DOHH2 (cell line): ENCODE data around the gene DLST.

Experiments used
- H3F3A ChIP-seq: fragments of 200-600 bp; sonication (generic), shearing (Covaris generic); 2 replicates; pipeline ENCODE4 v1.6.0; 2016; ENCODE audit warnings: antibody characterized with exemption, mild to moderate bottlenecking; ENCODE audit not compliant: control insufficient read depth, insufficient read depth
- H3K27ac ChIP-seq: fragments of 200-600 bp; sonication (generic); 2 replicates; pipeline ENCODE4 v1.5.1; 2014; ENCODE audit warnings: low read depth, mild to moderate bottlenecking, low read length, moderate library complexity
- H3K27me3 ChIP-seq: fragments of 200-600 bp; sonication (generic); 2 replicates; pipeline ENCODE4 v1.6.1; 2014; ENCODE audit warnings: mild to moderate bottlenecking, low read length, mixed read lengths; ENCODE audit not compliant: control insufficient read depth
- H3K36me3 ChIP-seq: fragments of 200-600 bp; sonication (generic); 2 replicates; pipeline ENCODE4 v1.6.1; 2014; ENCODE audit warnings: mild to moderate bottlenecking, low read length, moderate library complexity, mixed read lengths; ENCODE audit not compliant: control insufficient read depth
- H3K4me1 ChIP-seq: fragments of 200-600 bp; sonication (generic); 2 replicates; pipeline ENCODE4 v1.6.1; 2014; ENCODE audit warnings: mild to moderate bottlenecking, low read length, mixed read lengths; ENCODE audit not compliant: control insufficient read depth
- H3K4me2 ChIP-seq: fragments of 200-600 bp; sonication (generic); 2 replicates; pipeline ENCODE4 v1.6.0; 2014; ENCODE audit warnings: mild to moderate bottlenecking, low read length, moderate library complexity
- H3K4me3 ChIP-seq: fragments of 200-600 bp; sonication (generic); 2 replicates; pipeline ENCODE4 v1.5.1; 2014; ENCODE audit warnings: mild to moderate bottlenecking, low read length, mixed read lengths
- H3K79me2 ChIP-seq: fragments of 200-600 bp; sonication (generic); 2 replicates; pipeline ENCODE4 v1.6.1; 2014; ENCODE audit warnings: mild to moderate bottlenecking, low read length, mixed read lengths; ENCODE audit not compliant: control insufficient read depth
- H3K9me2 ChIP-seq: fragments of 200-600 bp; sonication (generic); replicated peaks from 2 replicates; pipeline ENCODE4 v1.6.1; 2014; ENCODE audit warnings: mild to moderate bottlenecking, low read length, mixed read lengths; ENCODE audit not compliant: control insufficient read depth
- H3K9me3 ChIP-seq: fragments of 200-600 bp; sonication (generic); 2 replicates; pipeline ENCODE4 v1.6.1; 2014; ENCODE audit warnings: antibody characterized with exemption, low read length, mixed read lengths; ENCODE audit not compliant: control insufficient read depth, insufficient read depth
- H4K20me1 ChIP-seq: fragments of 200-600 bp; sonication (generic); 2 replicates; pipeline ENCODE4 v1.6.0; 2014; ENCODE audit warnings: low read depth, mild to moderate bottlenecking, antibody characterized with exemption, low read length, moderate library complexity; ENCODE audit not compliant: control insufficient read depth, insufficient read depth
- EZH2phosphoT487 ChIP-seq: fragments of 200-600 bp; sonication (generic); IDR thresholded peaks from 2 replicates; pipeline ENCODE4 v1.6.1; 2017; ENCODE audit warnings: borderline replicate concordance, mild to moderate bottlenecking, antibody characterized with exemption, low read length, moderate library complexity, mixed read lengths
- TF ChIP-seq, protein P1 (sequence below): fragments of 200-600 bp; sonication (generic); IDR thresholded peaks from one replicate; pipeline ENCODE4 v1.5.1; 2014; ENCODE audit warnings: antibody characterized with exemption, mild to moderate bottlenecking, low read depth, low read length; ENCODE audit not compliant: poor library complexity, severe bottlenecking

Gene DLST

DNA sequence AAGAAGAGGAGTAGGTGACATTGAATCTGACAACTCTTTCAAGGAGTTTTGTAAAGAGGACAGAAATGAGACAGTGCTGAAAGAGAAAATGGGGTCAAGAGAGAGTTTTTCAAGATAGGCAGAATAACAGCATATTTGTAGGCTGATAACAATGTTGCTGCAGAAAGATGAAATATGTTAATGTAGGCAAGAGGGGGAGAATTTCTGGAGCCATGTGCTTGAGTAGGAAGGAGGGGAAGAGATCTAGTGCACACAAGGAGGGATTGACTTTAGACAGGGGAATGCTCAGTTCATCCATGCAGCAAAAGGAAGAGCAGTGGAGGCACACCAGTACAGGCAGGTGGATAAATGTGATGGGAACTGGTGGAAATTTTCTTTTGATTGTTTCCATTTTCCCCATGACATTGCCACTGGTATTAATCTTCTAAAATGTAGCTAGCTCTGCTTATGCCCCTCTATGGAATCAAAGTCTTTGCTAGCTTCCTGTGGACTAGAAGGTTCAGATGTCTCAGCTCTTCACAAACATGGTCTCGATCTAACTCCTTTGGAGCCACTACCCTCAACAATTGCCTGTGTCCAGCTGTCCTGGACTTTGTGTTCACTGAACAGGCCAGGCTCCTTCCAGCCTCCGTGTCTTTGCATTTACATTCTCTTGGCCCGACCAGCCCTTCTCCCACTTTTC, 14.9 kb upstream of the DLST start:
- no peaks in the 10 kb centered on the region for H3F3A ChIP-seq
- no peaks in the 10 kb centered on the region for H4K20me1 ChIP-seq
- H3K4me1 ChIP-seq = no peaks in the 10 kb centered on the region
- no peaks in the 10 kb centered on the region for H3K9me2 ChIP-seq
- no peak overlapping the region for H3K4me2 ChIP-seq
- H3K27ac ChIP-seq = no peak overlapping the region
- H3K9me3 ChIP-seq = no peaks in the 10 kb centered on the region
- H3K79me2 ChIP-seq = no peaks in the 10 kb centered on the region
- peaks cover 27% of the 10 kb centered on the region for H3K27me3 ChIP-seq
- TF ChIP-seq EZH2phosphoT487 = no peak
- TF ChIP-seq, protein P1, sequence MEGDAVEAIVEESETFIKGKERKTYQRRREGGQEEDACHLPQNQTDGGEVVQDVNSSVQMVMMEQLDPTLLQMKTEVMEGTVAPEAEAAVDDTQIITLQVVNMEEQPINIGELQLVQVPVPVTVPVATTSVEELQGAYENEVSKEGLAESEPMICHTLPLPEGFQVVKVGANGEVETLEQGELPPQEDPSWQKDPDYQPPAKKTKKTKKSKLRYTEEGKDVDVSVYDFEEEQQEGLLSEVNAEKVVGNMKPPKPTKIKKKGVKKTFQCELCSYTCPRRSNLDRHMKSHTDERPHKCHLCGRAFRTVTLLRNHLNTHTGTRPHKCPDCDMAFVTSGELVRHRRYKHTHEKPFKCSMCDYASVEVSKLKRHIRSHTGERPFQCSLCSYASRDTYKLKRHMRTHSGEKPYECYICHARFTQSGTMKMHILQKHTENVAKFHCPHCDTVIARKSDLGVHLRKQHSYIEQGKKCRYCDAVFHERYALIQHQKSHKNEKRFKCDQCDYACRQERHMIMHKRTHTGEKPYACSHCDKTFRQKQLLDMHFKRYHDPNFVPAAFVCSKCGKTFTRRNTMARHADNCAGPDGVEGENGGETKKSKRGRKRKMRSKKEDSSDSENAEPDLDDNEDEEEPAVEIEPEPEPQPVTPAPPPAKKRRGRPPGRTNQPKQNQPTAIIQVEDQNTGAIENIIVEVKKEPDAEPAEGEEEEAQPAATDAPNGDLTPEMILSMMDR = no peak
- H3K4me3 ChIP-seq = no peak overlapping the region
- no peaks in the 10 kb centered on the region for H3K36me3 ChIP-seq

DNA sequence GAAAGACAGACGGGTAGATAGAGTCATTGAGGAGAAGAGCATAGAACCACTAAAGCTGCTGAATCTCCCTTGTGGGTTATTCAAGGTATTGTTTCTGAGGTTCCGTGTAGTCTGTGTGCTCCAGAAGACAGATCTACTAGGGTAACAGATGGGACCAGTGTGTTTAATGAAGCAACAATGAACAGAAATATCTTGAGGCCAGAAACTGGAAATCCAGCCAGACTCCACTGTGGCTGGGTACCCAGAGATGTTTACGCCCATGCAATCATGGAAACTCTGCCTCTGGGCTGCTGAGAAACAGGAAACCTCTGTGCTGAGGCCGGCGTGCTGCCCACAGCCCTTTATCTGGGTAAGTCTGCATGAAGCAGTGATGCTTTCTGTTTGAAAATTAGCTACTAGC, 14.0 kb upstream of the DLST start:
- no peak overlapping the region for H3K27ac ChIP-seq
- H3F3A ChIP-seq = no peaks in the 10 kb centered on the region
- no peak for TF ChIP-seq EZH2phosphoT487
- TF ChIP-seq, protein P1 = no peak

DNA sequence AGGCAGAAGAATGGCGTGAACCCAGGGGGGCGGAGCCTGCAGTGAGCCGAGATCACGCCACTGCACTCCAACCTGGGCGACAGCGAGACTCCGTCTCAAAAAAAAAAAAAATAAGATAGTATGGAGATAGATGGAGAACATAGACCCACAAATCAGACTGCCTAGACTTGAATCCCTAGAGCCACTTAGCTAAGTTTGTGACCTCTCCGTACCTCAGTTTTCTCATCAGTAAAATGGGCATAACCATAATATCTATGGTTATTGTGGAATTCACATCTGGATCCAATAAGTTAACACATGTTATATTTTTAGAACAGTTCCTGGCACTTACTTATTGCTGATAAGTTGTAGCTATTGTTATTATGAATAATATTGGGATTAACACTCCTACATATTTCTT, 13.0 kb upstream of the DLST start:
- Histone ChIP-seq H3K36me3 (no peaks in the 10 kb centered on the region), H3K9me2 (no peaks in the 10 kb centered on the region), H3K4me3 (no peak overlapping the region), H3K79me2 (no peaks in the 10 kb centered on the region), H4K20me1 (no peaks in the 10 kb centered on the region), H3K9me3 (no peaks in the 10 kb centered on the region), H3K4me2 (no peak overlapping the region), H3F3A (no peaks in the 10 kb centered on the region), H3K27me3 (peaks cover 31% of the 10 kb centered on the region), H3K4me1 (no peaks in the 10 kb centered on the region), H3K27ac (no peak overlapping the region)
- TF ChIP-seq EZH2phosphoT487 = no peak
- TF ChIP-seq, protein P1 = no peak

More for the DNA sequence above, 14.0 kb upstream of the DLST start:
- Histone ChIP-seq H3K9me3 (no peaks in the 10 kb centered on the region), H3K9me2 (no peaks in the 10 kb centered on the region), H4K20me1 (no peaks in the 10 kb centered on the region), H3K4me1 (no peaks in the 10 kb centered on the region), H3K27me3 (peaks cover 31% of the 10 kb centered on the region), H3K4me2 (no peak overlapping the region), H3K79me2 (no peaks in the 10 kb centered on the region), H3K4me3 (no peak overlapping the region), H3K36me3 (no peaks in the 10 kb centered on the region)
